NCI-H2081 treated with DMSO at 0.1 percent for 48 hours (cell line): Measurements from ENCODE around the gene ZNRF1.

Experiments
- DNase-seq: peaks from one replicate; lab custom pipeline; 2025; lab: John Stamatoyannopoulos, UW

ZNRF1 gene

DNA sequence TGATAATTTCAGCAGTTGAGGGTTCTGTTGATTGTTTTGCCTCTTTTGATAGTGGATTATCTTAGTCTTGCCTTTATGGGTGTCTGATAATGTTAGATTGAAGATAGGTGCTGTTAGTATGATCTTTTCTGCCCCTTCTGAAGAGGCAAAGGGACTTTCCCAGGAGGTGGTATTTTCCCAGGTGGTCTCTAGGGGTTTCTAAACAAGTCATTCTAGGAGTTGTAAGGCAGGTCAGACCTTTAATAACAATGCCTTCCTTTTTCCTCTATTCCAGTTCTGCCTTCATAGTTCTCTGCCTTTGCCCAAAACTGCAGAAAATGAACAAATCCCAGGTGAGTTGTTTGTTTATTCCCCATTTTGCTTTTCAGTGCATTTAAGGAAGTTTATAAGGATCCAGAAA lies 153.8 kb downstream of the ZNRF1 start:
- DNase-seq, result no peak

DNA sequence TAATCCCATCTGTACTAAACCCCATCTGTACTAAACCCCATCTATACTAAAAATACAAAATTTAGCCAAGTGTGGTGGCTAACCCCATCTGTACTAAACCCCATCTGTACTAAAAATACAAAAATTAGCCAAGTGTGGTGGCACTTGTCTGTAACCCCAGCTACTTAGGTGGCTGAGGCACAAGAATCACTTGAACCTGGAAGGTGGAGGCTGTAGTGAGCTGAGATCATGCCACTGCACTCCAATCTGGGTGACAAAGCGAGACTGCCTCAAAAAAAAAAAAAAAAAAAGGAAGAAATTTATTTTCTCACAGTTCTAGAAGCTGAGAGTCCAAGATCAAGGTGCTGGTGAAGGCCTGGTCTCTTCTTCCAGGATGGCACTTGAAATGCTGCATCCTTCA lies 161.6 kb downstream of the ZNRF1 start:
- no peak for DNase-seq
